ENCODE measurements around the gene TNFRSF19. TPM values are rescaled to one million over a fixed set of nuclear protein-coding genes. Genes with fewer than 3 reads are reported as not detected.

TNFRSF19 gene
- total and polyA plus RNA-seq, 2 of the 13 experiments (the other 11 are each of a cell fraction or from before 2014, with no cell fraction given) = 75.3 to 77.7 TPM

- TF ChIP-seq AHDC1 (CRISPR knock-in tag; IDR thresholded peaks at IDR 0.05; ENCODE audit: borderline replicate concordance) (0 out of 2 replicates have a peak, but pooled peaks have one; percentile 78), ZNF543 (CRISPR knock-in tag; IDR thresholded peaks at IDR 0.05) (peak; percentile 80; the same call in 1 of the 2 replicates), TEF (CRISPR knock-in tag; IDR thresholded peaks at IDR 0.05) (0 out of 2 replicates have a peak, but pooled peaks have one; percentile 37), ARID5B (CRISPR knock-in tag; IDR thresholded peaks at IDR 0.05) (0 out of 2 replicates have a peak, but pooled peaks have one; percentile 22), ZBTB38 (CRISPR knock-in tag; IDR thresholded peaks at IDR 0.05) (no peak), TBL1XR1 (IDR thresholded peaks at IDR 0.05; ENCODE audit: borderline replicate concordance, low read length, partially characterized antibody) (no peak), ZNF841 (CRISPR knock-in tag; IDR thresholded peaks at IDR 0.05; ENCODE audit: borderline replicate concordance) (peak; percentile 73; the same call in 1 of the 2 replicates), NFKBIZ (CRISPR knock-in tag; IDR thresholded peaks at IDR 0.05) (no peak), NFYC (CRISPR knock-in tag; IDR thresholded peaks at IDR 0.05) (no peak), SRSF9 (IDR thresholded peaks at IDR 0.05; ENCODE audit: borderline replicate concordance, insufficient read depth, low read depth, low read length, poor library complexity, severe bottlenecking) (no peak), GATAD1 (CRISPR knock-in tag; IDR thresholded peaks at IDR 0.05) (0 out of 2 replicates have a peak, but pooled peaks have one; percentile 5), RFXANK (CRISPR knock-in tag; IDR thresholded peaks at IDR 0.05) (no peak), ETV5 (CRISPR knock-in tag; IDR thresholded peaks at IDR 0.05; ENCODE audit: borderline replicate concordance) (no peak), MED1 (CRISPR knock-in tag; IDR thresholded peaks at IDR 0.05) (peak; percentile 15; the same call in 1 of the 2 replicates), PCBP2 (optimal IDR thresholded peaks at IDR 0.05; ENCODE audit: low read depth, low read length, poor library complexity, severe bottlenecking) (no peak), MIER3 (CRISPR knock-in tag; IDR thresholded peaks at IDR 0.05; ENCODE audit: borderline replicate concordance) (no peak), GABPA (IDR thresholded peaks at IDR 0.05; ENCODE audit: low read depth, low read length) (no peak), GABPA (CRISPR knock-in tag; IDR thresholded peaks at IDR 0.05; ENCODE audit: low read depth) (no peak), U2AF1 (optimal IDR thresholded peaks at IDR 0.05; ENCODE audit: low read depth, low read length) (peak; percentile 21), ZBTB8A (CRISPR knock-in tag; IDR thresholded peaks at IDR 0.05; ENCODE audit: borderline replicate concordance, low read depth) (0 out of 2 replicates have a peak, but pooled peaks have one; percentile 30)
These were observed 9.1 kb downstream of the TNFRSF19 start (continued) for GRCh38 chr13:23579072-23579895.
